ENCODE data around the gene CRHBP.

Gene CRHBP

GRCh38 chr5:76960004-76960625 lies 7.3 kb downstream of the CRHBP start:
- H3K4ac ChIP-seq (ENCODE audit: low read depth, low read length), result no peak overlapping the region
- no peak overlapping the region for H3K23ac ChIP-seq (ENCODE audit: low read length)
- H2BK15ac ChIP-seq (replicated peaks; ENCODE audit: low read depth), result no peak overlapping the region
- H3K27ac ChIP-seq (ENCODE audit: low read depth, low read length), result no peak overlapping the region
- no peak overlapping the region for H3K56ac ChIP-seq (ENCODE audit: low read length)
- no peak overlapping the region for H2BK5ac ChIP-seq (ENCODE audit: low read length)
- H4K5ac ChIP-seq (ENCODE audit: low read length), result no peak overlapping the region
- WGBS (ENCODE audit: extremely low coverage, insufficient coverage, low lambda C conversion rate), result no CpG with 5 or more reads among the region's 3 CpGs
- H4K8ac ChIP-seq (ENCODE audit: low read depth, low read length), result no peak overlapping the region
- H3K79me2 ChIP-seq (ENCODE audit: control insufficient read depth, insufficient read depth, low read length), result no peaks in the 10 kb centered on the region
- no peak overlapping the region for H3K4me2 ChIP-seq (ENCODE audit: low read length)
- no peak overlapping the region for H2BK120ac ChIP-seq (ENCODE audit: low read depth, low read length)
- no peaks in the 10 kb centered on the region for H3K79me1 ChIP-seq (ENCODE audit: low read length)
- H2AK5ac ChIP-seq (ENCODE audit: low read length), result no peak overlapping the region
- H3K27me3 ChIP-seq (ENCODE audit: insufficient read depth, low read length, poor library complexity), result peaks cover 4% of the 10 kb centered on the region
- H3K9ac ChIP-seq (ENCODE audit: low read length), result no peak overlapping the region
- H3K36me3 ChIP-seq (ENCODE audit: control insufficient read depth, insufficient read depth, low read length), result no peaks in the 10 kb centered on the region
- no peak overlapping the region for H3K4me3 ChIP-seq (ENCODE audit: low read length)
- DNase-seq, result peak; percentile 42
- no peak overlapping the region for H3K18ac ChIP-seq (ENCODE audit: low read length)
- no peaks in the 10 kb centered on the region for H3K4me1 ChIP-seq (ENCODE audit: control insufficient read depth, low read depth, low read length)

GRCh38 chr5:76964060-76964459 lies 11.2 kb downstream of the CRHBP start:
- DNase-seq, result no peak
- Histone ChIP-seq H4K8ac (ENCODE audit: low read depth, low read length) (no peak overlapping the region), H2BK15ac (replicated peaks; ENCODE audit: low read depth) (no peak overlapping the region), H3K36me3 (ENCODE audit: control insufficient read depth, insufficient read depth, low read length) (no peaks in the 10 kb centered on the region), H3K9ac (ENCODE audit: low read length) (no peak overlapping the region), H3K27me3 (ENCODE audit: insufficient read depth, low read length, poor library complexity) (no peaks in the 10 kb centered on the region), H4K5ac (ENCODE audit: low read length) (no peak overlapping the region), H2BK120ac (ENCODE audit: low read depth, low read length) (no peak overlapping the region), H3K23ac (ENCODE audit: low read length) (no peak overlapping the region), H3K27ac (ENCODE audit: low read depth, low read length) (no peak overlapping the region), H3K4me1 (ENCODE audit: control insufficient read depth, low read depth, low read length) (no peaks in the 10 kb centered on the region), H2AK5ac (ENCODE audit: low read length) (no peak overlapping the region), H3K79me2 (ENCODE audit: control insufficient read depth, insufficient read depth, low read length) (no peaks in the 10 kb centered on the region), H3K4ac (ENCODE audit: low read depth, low read length) (no peak overlapping the region), H3K4me2 (ENCODE audit: low read length) (no peak overlapping the region), H2BK5ac (ENCODE audit: low read length) (no peak overlapping the region), H3K4me3 (ENCODE audit: low read length) (no peak overlapping the region), H3K56ac (ENCODE audit: low read length) (no peak overlapping the region), H3K79me1 (ENCODE audit: low read length) (no peaks in the 10 kb centered on the region), H3K18ac (ENCODE audit: low read length) (no peak overlapping the region)
- no CpG with 5 or more reads among the region's 2 CpGs for WGBS (ENCODE audit: extremely low coverage, insufficient coverage, low lambda C conversion rate)

DNA sequence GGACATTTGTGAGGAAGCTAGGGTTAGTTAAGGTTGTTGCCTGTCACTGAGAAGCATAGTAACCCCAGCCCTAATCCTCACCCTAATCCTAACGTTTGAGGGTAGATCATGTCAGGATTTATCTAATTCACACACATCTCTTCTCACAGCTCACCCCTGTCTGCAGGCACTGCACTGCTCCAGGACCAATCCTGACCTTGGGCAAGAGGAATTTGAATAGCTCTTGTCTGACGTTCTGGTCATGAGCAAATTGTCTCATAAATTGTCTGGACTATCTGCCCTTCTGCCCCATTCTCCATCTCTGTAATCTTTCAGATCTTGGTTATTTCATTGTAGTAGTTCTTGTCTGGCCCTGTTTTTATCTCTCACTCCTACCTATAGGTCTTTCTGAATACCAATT lies 18.7 kb downstream of the CRHBP start:
- Histone ChIP-seq H3K27ac (ENCODE audit: low read depth, low read length) (no peak overlapping the region), H3K23ac (ENCODE audit: low read length) (no peak overlapping the region), H3K36me3 (ENCODE audit: control insufficient read depth, insufficient read depth, low read length) (no peaks in the 10 kb centered on the region), H3K79me1 (ENCODE audit: low read length) (no peaks in the 10 kb centered on the region), H3K18ac (ENCODE audit: low read length) (no peak overlapping the region), H2BK5ac (ENCODE audit: low read length) (no peak overlapping the region), H3K4me3 (ENCODE audit: low read length) (no peak overlapping the region), H4K5ac (ENCODE audit: low read length) (no peak overlapping the region), H2AK5ac (ENCODE audit: low read length) (no peak overlapping the region), H3K79me2 (ENCODE audit: control insufficient read depth, insufficient read depth, low read length) (no peaks in the 10 kb centered on the region), H4K8ac (ENCODE audit: low read depth, low read length) (no peak overlapping the region), H2BK15ac (replicated peaks; ENCODE audit: low read depth) (no peak overlapping the region), H3K4me2 (ENCODE audit: low read length) (no peak overlapping the region), H3K56ac (ENCODE audit: low read length) (no peak overlapping the region), H3K9ac (ENCODE audit: low read length) (no peak overlapping the region), H3K4me1 (ENCODE audit: control insufficient read depth, low read depth, low read length) (no peaks in the 10 kb centered on the region), H3K27me3 (ENCODE audit: insufficient read depth, low read length, poor library complexity) (no peaks in the 10 kb centered on the region), H2BK120ac (ENCODE audit: low read depth, low read length) (no peak overlapping the region), H3K4ac (ENCODE audit: low read depth, low read length) (no peak overlapping the region)
- no CpG with 5 or more reads among the region's 2 CpGs for WGBS (ENCODE audit: extremely low coverage, insufficient coverage, low lambda C conversion rate)
- DNase-seq, result no peak

DNA sequence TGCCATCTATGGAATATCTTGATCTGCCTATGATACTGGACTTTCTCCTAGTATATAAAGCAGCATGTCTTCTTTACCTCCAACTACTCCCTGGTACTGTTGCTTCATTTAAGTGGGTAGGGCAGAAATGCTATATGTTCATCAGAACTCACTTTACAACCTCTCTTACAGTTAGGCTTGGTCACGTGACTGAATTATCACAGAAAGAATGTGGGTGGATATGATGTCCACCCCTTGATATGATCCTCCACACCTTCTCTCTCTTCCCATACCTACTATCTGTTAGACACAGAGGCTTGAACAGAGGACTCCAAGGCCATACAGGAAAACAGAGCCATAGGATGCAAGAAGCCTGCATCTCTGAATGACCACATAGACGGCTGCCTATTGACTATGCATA lies 19.8 kb downstream of the CRHBP start:
- Histone ChIP-seq H3K79me2 (ENCODE audit: control insufficient read depth, insufficient read depth, low read length) (no peaks in the 10 kb centered on the region), H3K27ac (ENCODE audit: low read depth, low read length) (no peak overlapping the region), H2BK5ac (ENCODE audit: low read length) (no peak overlapping the region), H2BK120ac (ENCODE audit: low read depth, low read length) (no peak overlapping the region), H3K4me2 (ENCODE audit: low read length) (no peak overlapping the region), H3K4ac (ENCODE audit: low read depth, low read length) (no peak overlapping the region), H3K79me1 (ENCODE audit: low read length) (no peaks in the 10 kb centered on the region), H3K4me3 (ENCODE audit: low read length) (no peak overlapping the region), H3K18ac (ENCODE audit: low read length) (no peak overlapping the region), H4K8ac (ENCODE audit: low read depth, low read length) (no peak overlapping the region), H4K5ac (ENCODE audit: low read length) (no peak overlapping the region), H3K23ac (ENCODE audit: low read length) (no peak overlapping the region), H3K9ac (ENCODE audit: low read length) (no peak overlapping the region), H3K4me1 (ENCODE audit: control insufficient read depth, low read depth, low read length) (no peaks in the 10 kb centered on the region), H2BK15ac (replicated peaks; ENCODE audit: low read depth) (no peak overlapping the region), H3K36me3 (ENCODE audit: control insufficient read depth, insufficient read depth, low read length) (no peaks in the 10 kb centered on the region), H3K56ac (ENCODE audit: low read length) (no peak overlapping the region), H2AK5ac (ENCODE audit: low read length) (no peak overlapping the region), H3K27me3 (ENCODE audit: insufficient read depth, low read length, poor library complexity) (no peaks in the 10 kb centered on the region)
- no peak for DNase-seq
- no CpG with 5 or more reads among the region's 2 CpGs for WGBS (ENCODE audit: extremely low coverage, insufficient coverage, low lambda C conversion rate)

- no CpG with 5 or more reads among the region's 2 CpGs for WGBS (ENCODE audit: extremely low coverage, insufficient coverage, low lambda C conversion rate)
- Histone ChIP-seq H3K4me2 (ENCODE audit: low read length) (no peak overlapping the region), H2AK5ac (ENCODE audit: low read length) (no peak overlapping the region), H3K36me3 (ENCODE audit: control insufficient read depth, insufficient read depth, low read length) (no peaks in the 10 kb centered on the region), H3K4ac (ENCODE audit: low read depth, low read length) (no peak overlapping the region), H4K5ac (ENCODE audit: low read length) (no peak overlapping the region), H2BK5ac (ENCODE audit: low read length) (no peak overlapping the region), H2BK120ac (ENCODE audit: low read depth, low read length) (no peak overlapping the region), H4K8ac (ENCODE audit: low read depth, low read length) (no peak overlapping the region), H3K9ac (ENCODE audit: low read length) (no peak overlapping the region), H3K79me2 (ENCODE audit: control insufficient read depth, insufficient read depth, low read length) (no peaks in the 10 kb centered on the region), H3K56ac (ENCODE audit: low read length) (no peak overlapping the region), H3K27me3 (ENCODE audit: insufficient read depth, low read length, poor library complexity) (no peaks in the 10 kb centered on the region), H3K23ac (ENCODE audit: low read length) (no peak overlapping the region), H3K18ac (ENCODE audit: low read length) (no peak overlapping the region), H3K27ac (ENCODE audit: low read depth, low read length) (no peak overlapping the region), H3K4me3 (ENCODE audit: low read length) (no peak overlapping the region), H3K4me1 (ENCODE audit: control insufficient read depth, low read depth, low read length) (no peaks in the 10 kb centered on the region), H3K79me1 (ENCODE audit: low read length) (no peaks in the 10 kb centered on the region), H2BK15ac (replicated peaks; ENCODE audit: low read depth) (no peak overlapping the region)
- no peak for DNase-seq
These were observed 21.9 kb downstream of the CRHBP start for GRCh38 chr5:76974785-76975184.

DNA sequence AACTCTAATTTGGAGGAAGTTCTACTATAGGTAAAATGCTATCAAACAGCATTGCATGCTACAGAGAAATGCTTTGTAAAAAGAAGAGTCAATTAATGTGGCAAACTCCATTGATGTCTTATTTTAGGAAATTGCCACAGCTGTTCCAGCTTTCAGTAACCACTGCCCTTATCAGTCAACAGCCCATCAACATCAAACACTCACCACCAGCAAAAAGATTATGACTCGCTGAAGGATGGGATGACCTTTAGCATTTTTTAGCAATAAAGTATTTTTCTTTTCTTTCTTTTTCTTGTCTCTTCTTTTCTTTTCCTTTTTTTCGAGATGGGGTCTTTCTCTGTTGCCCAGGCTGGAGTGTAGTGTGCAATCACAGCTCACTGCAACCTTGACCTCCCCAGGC lies 26.0 kb downstream of the CRHBP start:
- DNase-seq, result no peak
- no CpG with 5 or more reads among the region's 2 CpGs for WGBS (ENCODE audit: extremely low coverage, insufficient coverage, low lambda C conversion rate)
- no peaks in the 10 kb centered on the region for H3K79me2 ChIP-seq (ENCODE audit: control insufficient read depth, insufficient read depth, low read length)

More for the DNA sequence above, 26.0 kb downstream of the CRHBP start:
- H4K8ac ChIP-seq (ENCODE audit: low read depth, low read length), result no peak overlapping the region
- no peak overlapping the region for H2BK120ac ChIP-seq (ENCODE audit: low read depth, low read length)
- H3K23ac ChIP-seq (ENCODE audit: low read length), result no peak overlapping the region
- no peak overlapping the region for H3K4me2 ChIP-seq (ENCODE audit: low read length)
- H3K18ac ChIP-seq (ENCODE audit: low read length), result no peak overlapping the region
- H3K27ac ChIP-seq (ENCODE audit: low read depth, low read length), result no peak overlapping the region
- no peaks in the 10 kb centered on the region for H3K4me1 ChIP-seq (ENCODE audit: control insufficient read depth, low read depth, low read length)
- H2BK5ac ChIP-seq (ENCODE audit: low read length), result no peak overlapping the region
- H3K79me1 ChIP-seq (ENCODE audit: low read length), result no peaks in the 10 kb centered on the region
- no peaks in the 10 kb centered on the region for H3K36me3 ChIP-seq (ENCODE audit: control insufficient read depth, insufficient read depth, low read length)
- H4K5ac ChIP-seq (ENCODE audit: low read length), result no peak overlapping the region
- no peaks in the 10 kb centered on the region for H3K27me3 ChIP-seq (ENCODE audit: insufficient read depth, low read length, poor library complexity)
- H3K56ac ChIP-seq (ENCODE audit: low read length), result no peak overlapping the region
- no peak overlapping the region for H3K4me3 ChIP-seq (ENCODE audit: low read length)
- H2BK15ac ChIP-seq (replicated peaks; ENCODE audit: low read depth), result no peak overlapping the region
- no peak overlapping the region for H3K9ac ChIP-seq (ENCODE audit: low read length)
- H2AK5ac ChIP-seq (ENCODE audit: low read length), result no peak overlapping the region
- no peak overlapping the region for H3K4ac ChIP-seq (ENCODE audit: low read depth, low read length)

Measured in mesendoderm (in vitro differentiated cells).